ENCODE data around the gene SMC2.

DNA sequence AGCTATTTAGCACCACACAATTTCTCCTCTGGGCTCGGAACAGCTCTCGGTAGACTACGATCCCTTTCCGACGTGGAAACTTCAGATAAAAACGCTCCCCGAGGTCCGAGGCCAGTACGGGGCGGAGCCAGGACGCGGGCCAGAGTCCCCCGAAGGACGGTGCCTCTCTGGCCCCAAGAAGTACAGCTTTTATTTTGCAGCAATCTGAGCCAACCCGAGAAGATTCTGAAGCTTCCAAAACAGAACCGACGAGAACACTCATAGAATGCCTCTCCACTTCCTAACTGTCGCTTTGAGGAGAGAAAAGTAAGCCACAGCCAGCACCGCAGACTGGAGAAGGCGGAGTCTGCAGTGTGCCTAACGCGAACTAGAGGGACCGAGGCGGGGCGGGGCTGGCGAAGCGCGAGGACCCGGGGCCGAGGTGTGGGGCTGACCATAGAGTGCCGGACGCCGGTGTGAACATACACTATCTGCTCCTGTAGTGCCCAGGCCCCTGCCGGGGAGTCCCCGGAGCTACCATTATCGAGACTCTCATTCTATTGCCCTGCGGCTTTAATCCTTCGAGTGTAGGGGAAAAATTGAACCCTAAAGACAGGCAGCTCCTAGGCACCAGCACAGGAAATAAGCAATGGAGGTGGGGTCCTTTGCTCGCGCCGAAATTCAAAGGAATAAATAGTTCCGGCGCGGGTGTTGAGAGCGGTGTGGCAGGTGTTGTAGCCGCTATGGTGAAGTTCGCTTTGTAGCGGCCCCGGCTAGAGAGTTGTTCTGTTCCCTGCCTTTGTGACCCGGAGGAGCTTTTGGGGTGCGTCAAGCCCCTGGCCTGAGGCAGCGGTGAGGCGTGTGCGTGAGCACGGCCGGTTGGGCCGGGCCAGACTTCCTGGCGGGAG lies at the start of gene SMC2:
- TF ChIP-seq NR2C2 (IDR thresholded peaks at IDR 0.05; ENCODE audit: borderline replicate concordance, control insufficient read depth, insufficient read length, low read depth) = no peak
- no peak for TF ChIP-seq KDM1A (IDR thresholded peaks at IDR 0.05; ENCODE audit: borderline replicate concordance)
- TF ChIP-seq, protein P1, sequence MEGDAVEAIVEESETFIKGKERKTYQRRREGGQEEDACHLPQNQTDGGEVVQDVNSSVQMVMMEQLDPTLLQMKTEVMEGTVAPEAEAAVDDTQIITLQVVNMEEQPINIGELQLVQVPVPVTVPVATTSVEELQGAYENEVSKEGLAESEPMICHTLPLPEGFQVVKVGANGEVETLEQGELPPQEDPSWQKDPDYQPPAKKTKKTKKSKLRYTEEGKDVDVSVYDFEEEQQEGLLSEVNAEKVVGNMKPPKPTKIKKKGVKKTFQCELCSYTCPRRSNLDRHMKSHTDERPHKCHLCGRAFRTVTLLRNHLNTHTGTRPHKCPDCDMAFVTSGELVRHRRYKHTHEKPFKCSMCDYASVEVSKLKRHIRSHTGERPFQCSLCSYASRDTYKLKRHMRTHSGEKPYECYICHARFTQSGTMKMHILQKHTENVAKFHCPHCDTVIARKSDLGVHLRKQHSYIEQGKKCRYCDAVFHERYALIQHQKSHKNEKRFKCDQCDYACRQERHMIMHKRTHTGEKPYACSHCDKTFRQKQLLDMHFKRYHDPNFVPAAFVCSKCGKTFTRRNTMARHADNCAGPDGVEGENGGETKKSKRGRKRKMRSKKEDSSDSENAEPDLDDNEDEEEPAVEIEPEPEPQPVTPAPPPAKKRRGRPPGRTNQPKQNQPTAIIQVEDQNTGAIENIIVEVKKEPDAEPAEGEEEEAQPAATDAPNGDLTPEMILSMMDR (IDR thresholded peaks at IDR 0.05 in 2 of 3, conservative IDR thresholded peaks at IDR 0.05 in 1 of 3; ENCODE audit: control insufficient read depth in 2 of 3, extremely low read depth in 1 of 3, insufficient read depth in 1 of 3, low read depth in 3 of 3, low read length in 3 of 3) = no peak
- no peak for TF ChIP-seq CEBPB (IDR thresholded peaks at IDR 0.05; ENCODE audit: borderline replicate concordance in 1 of 2, low read depth in 2 of 2, low read length in 2 of 2)
- peak; percentile 37 for TF ChIP-seq CREB1 (IDR thresholded peaks at IDR 0.05; ENCODE audit: low read depth)
- TF ChIP-seq, protein P2, sequence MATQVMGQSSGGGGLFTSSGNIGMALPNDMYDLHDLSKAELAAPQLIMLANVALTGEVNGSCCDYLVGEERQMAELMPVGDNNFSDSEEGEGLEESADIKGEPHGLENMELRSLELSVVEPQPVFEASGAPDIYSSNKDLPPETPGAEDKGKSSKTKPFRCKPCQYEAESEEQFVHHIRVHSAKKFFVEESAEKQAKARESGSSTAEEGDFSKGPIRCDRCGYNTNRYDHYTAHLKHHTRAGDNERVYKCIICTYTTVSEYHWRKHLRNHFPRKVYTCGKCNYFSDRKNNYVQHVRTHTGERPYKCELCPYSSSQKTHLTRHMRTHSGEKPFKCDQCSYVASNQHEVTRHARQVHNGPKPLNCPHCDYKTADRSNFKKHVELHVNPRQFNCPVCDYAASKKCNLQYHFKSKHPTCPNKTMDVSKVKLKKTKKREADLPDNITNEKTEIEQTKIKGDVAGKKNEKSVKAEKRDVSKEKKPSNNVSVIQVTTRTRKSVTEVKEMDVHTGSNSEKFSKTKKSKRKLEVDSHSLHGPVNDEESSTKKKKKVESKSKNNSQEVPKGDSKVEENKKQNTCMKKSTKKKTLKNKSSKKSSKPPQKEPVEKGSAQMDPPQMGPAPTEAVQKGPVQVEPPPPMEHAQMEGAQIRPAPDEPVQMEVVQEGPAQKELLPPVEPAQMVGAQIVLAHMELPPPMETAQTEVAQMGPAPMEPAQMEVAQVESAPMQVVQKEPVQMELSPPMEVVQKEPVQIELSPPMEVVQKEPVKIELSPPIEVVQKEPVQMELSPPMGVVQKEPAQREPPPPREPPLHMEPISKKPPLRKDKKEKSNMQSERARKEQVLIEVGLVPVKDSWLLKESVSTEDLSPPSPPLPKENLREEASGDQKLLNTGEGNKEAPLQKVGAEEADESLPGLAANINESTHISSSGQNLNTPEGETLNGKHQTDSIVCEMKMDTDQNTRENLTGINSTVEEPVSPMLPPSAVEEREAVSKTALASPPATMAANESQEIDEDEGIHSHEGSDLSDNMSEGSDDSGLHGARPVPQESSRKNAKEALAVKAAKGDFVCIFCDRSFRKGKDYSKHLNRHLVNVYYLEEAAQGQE (IDR thresholded peaks at IDR 0.05; ENCODE audit: low read depth, low read length) = no peak
- TF ChIP-seq RAD21 (IDR thresholded peaks at IDR 0.05; ENCODE audit: insufficient read depth, low read depth, low read length) = no peak

Measured in GM12878 (cell line).